ENCODE measurements around the gene ABLIM1. TPM values are rescaled to one million over a fixed set of nuclear protein-coding genes. Genes with fewer than 3 reads are reported as not detected.
A peak's percentile ranks its signal among the peaks of the same experiment; 100 is the strongest.

Gene ABLIM1
- total RNA-seq, 1 donor from 2014 or later: 35.8 TPM

- no peak for TF ChIP-seq CTCF (conservative IDR thresholded peaks at IDR 0.05)
- Mint-ChIP-seq H3K27ac (ENCODE audit: unreplicated experiment) (no peak overlapping the region), H3K4me1 (peaks cover 46% of the 10 kb centered on the region), H3K4me3 (peak overlapping the region; percentile 90), H3K9me3 (no peaks in the 10 kb centered on the region), H3K36me3 (ENCODE audit: low read depth) (no peaks in the 10 kb centered on the region), H3K27me3 (ENCODE audit: low read depth) (peaks cover 65% of the 10 kb centered on the region)
- no peak for DNase-seq (ENCODE audit: low read depth, low spot score)
These were observed 25.0 kb downstream of the ABLIM1 start for GRCh38 chr10:114632869-114633715.

- no peaks in the 10 kb centered on the region for H3K9me3 Mint-ChIP-seq
- TF ChIP-seq CTCF (conservative IDR thresholded peaks at IDR 0.05): no peak
- H3K27me3 Mint-ChIP-seq (ENCODE audit: low read depth): peaks cover 62% of the 10 kb centered on the region
- peaks cover 46% of the 10 kb centered on the region for H3K4me1 Mint-ChIP-seq
- peak; percentile 44 for DNase-seq (ENCODE audit: low read depth, low spot score)
- H3K4me3 Mint-ChIP-seq: peak overlapping the region; percentile 90
- no peaks in the 10 kb centered on the region for H3K36me3 Mint-ChIP-seq (ENCODE audit: low read depth)
- peak overlapping the region; percentile 23 for H3K27ac Mint-ChIP-seq (ENCODE audit: unreplicated experiment)
These were observed 26.2 kb downstream of the ABLIM1 start for GRCh38 chr10:114631666-114632417.

GRCh38 chr10:114631090-114631665 is 26.9 kb downstream of the ABLIM1 start:
- Mint-ChIP-seq H3K9me3 (no peaks in the 10 kb centered on the region), H3K4me3 (peak overlapping the region; percentile 90), H3K27ac (ENCODE audit: unreplicated experiment) (peak overlapping the region; percentile 23), H3K27me3 (ENCODE audit: low read depth) (peaks cover 62% of the 10 kb centered on the region), H3K36me3 (ENCODE audit: low read depth) (no peaks in the 10 kb centered on the region), H3K4me1 (peaks cover 46% of the 10 kb centered on the region)
- TF ChIP-seq CTCF (conservative IDR thresholded peaks at IDR 0.05): no peak
- DNase-seq (ENCODE audit: low read depth, low spot score): no peak

- Mint-ChIP-seq H3K36me3 (ENCODE audit: low read depth) (no peaks in the 10 kb centered on the region), H3K27ac (ENCODE audit: unreplicated experiment) (no peak overlapping the region), H3K4me3 (peak overlapping the region; percentile 90), H3K4me1 (peaks cover 44% of the 10 kb centered on the region), H3K9me3 (no peaks in the 10 kb centered on the region), H3K27me3 (ENCODE audit: low read depth) (peaks cover 56% of the 10 kb centered on the region)
- no peak for TF ChIP-seq CTCF (conservative IDR thresholded peaks at IDR 0.05)
- DNase-seq (ENCODE audit: low read depth, low spot score): no peak
These were observed 28.0 kb downstream of the ABLIM1 start for GRCh38 chr10:114629824-114630730.
